Measurements from ENCODE around the gene SPG11.
"Not testable (repeated sequence)": the region's sequence is repeated elsewhere in the genome, so short reads cannot be mapped to it uniquely, and the experiment has no call there.

SPG11 gene

DNA sequence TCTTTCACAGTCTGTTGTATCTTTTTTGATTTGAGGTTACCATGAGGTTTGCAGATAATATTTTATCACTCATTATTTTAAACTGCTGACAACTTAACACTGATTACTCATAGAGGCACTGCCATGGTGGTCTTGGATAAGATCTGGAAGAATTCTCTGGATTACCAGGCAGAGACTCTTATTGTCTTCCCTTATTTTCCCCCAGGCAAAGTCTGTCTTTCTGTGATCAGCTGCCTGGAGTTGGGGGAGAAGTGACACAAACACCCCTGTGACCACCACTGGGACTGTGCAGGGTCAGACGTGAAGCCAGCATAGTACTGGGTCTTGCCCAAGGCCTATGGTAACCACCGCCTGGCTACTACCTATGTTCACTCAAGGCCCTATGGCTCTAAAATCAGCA lies 42.9 kb upstream of the SPG11 start:
- H3K36me3 ChIP-seq (ENCODE audit: insufficient read depth, low read length) = no peaks in the 10 kb centered on the region
- peaks cover 12% of the 10 kb centered on the region for H3K79me2 ChIP-seq (ENCODE audit: insufficient read depth, low read length)
- no peaks in the 10 kb centered on the region; the same call in 1 of the 2 replicates for H3K9me2 ChIP-seq (replicated peaks; ENCODE audit: low read depth, low read length)
- H3K9ac ChIP-seq (ENCODE audit: low read depth, low read length, poor library complexity, severe bottlenecking) = no peak overlapping the region
- H3K4me2 ChIP-seq (ENCODE audit: low read depth, low read length, poor library complexity, severe bottlenecking) = no peak overlapping the region
- no peak overlapping the region for H2AFZ ChIP-seq (ENCODE audit: low read length)
- H3K9me3 ChIP-seq (ENCODE audit: insufficient read depth, low read depth, low read length) = no peaks in the 10 kb centered on the region
- H3K27me3 ChIP-seq (ENCODE audit: insufficient read depth, low read length, poor library complexity, severe bottlenecking) = peaks cover under 1% of the 10 kb centered on the region
- TF ChIP-seq, protein P1, sequence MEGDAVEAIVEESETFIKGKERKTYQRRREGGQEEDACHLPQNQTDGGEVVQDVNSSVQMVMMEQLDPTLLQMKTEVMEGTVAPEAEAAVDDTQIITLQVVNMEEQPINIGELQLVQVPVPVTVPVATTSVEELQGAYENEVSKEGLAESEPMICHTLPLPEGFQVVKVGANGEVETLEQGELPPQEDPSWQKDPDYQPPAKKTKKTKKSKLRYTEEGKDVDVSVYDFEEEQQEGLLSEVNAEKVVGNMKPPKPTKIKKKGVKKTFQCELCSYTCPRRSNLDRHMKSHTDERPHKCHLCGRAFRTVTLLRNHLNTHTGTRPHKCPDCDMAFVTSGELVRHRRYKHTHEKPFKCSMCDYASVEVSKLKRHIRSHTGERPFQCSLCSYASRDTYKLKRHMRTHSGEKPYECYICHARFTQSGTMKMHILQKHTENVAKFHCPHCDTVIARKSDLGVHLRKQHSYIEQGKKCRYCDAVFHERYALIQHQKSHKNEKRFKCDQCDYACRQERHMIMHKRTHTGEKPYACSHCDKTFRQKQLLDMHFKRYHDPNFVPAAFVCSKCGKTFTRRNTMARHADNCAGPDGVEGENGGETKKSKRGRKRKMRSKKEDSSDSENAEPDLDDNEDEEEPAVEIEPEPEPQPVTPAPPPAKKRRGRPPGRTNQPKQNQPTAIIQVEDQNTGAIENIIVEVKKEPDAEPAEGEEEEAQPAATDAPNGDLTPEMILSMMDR (conservative IDR thresholded peaks at IDR 0.05; ENCODE audit: low read length) = no peak
- no peak for TF ChIP-seq EZH2phosphoT487 (IDR thresholded peaks at IDR 0.05; ENCODE audit: borderline replicate concordance)
- peaks cover 15% of the 10 kb centered on the region for H3K4me1 ChIP-seq (ENCODE audit: insufficient read depth, low read length, poor library complexity, severe bottlenecking)
- peaks cover under 1% of the 10 kb centered on the region for H4K20me1 ChIP-seq (ENCODE audit: insufficient read depth, low read length, poor library complexity, severe bottlenecking)
- H3F3A ChIP-seq (ENCODE audit: low read depth) = peaks cover 4% of the 10 kb centered on the region; the same call in 1 of the 2 replicates
- no peak overlapping the region for H3K4me3 ChIP-seq (ENCODE audit: low read length, poor library complexity, severe bottlenecking)

DNA sequence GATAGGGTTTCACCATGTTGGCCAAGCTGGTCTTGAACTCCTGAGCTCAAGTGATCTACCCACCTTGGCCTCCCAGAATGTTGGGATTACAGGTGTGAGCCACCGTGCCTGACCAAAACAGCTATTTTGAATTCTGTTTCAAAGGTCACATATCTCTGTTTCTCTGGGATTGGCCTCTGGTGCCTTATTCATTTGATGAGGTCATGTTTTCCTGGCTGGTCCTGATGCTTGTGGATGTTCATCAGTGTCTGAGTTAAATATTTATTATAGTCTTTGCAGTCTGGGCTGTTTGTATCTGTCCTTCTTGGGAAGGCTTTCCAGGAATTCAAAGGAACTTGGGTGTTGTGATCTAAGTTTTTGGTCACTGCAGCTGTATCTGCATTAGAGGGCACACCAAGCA lies 42.5 kb upstream of the SPG11 start:
- H2AFZ ChIP-seq (ENCODE audit: low read length) = no peak overlapping the region
- H3F3A ChIP-seq (ENCODE audit: low read depth) = peaks cover 3% of the 10 kb centered on the region; the same call in 1 of the 2 replicates
- H3K4me1 ChIP-seq (ENCODE audit: insufficient read depth, low read length, poor library complexity, severe bottlenecking) = peaks cover 15% of the 10 kb centered on the region
- H3K9ac ChIP-seq (ENCODE audit: low read depth, low read length, poor library complexity, severe bottlenecking) = no peak overlapping the region
- H3K36me3 ChIP-seq (ENCODE audit: insufficient read depth, low read length) = no peaks in the 10 kb centered on the region
- no peaks in the 10 kb centered on the region for H3K9me3 ChIP-seq (ENCODE audit: insufficient read depth, low read depth, low read length)
- H3K4me2 ChIP-seq (ENCODE audit: low read depth, low read length, poor library complexity, severe bottlenecking) = no peak overlapping the region
- no peaks in the 10 kb centered on the region for H3K27me3 ChIP-seq (ENCODE audit: insufficient read depth, low read length, poor library complexity, severe bottlenecking)
- H3K79me2 ChIP-seq (ENCODE audit: insufficient read depth, low read length) = peaks cover 10% of the 10 kb centered on the region; the same call in 1 of the 2 replicates
- no peak for TF ChIP-seq EZH2phosphoT487 (IDR thresholded peaks at IDR 0.05; ENCODE audit: borderline replicate concordance)
- TF ChIP-seq, protein P1 (conservative IDR thresholded peaks at IDR 0.05; ENCODE audit: low read length) = no peak
- no peaks in the 10 kb centered on the region for H4K20me1 ChIP-seq (ENCODE audit: insufficient read depth, low read length, poor library complexity, severe bottlenecking)
- H3K4me3 ChIP-seq (ENCODE audit: low read length, poor library complexity, severe bottlenecking) = no peak overlapping the region
- H3K9me2 ChIP-seq (replicated peaks; ENCODE audit: low read depth, low read length) = no peaks in the 10 kb centered on the region; the same call in 1 of the 2 replicates

DNA sequence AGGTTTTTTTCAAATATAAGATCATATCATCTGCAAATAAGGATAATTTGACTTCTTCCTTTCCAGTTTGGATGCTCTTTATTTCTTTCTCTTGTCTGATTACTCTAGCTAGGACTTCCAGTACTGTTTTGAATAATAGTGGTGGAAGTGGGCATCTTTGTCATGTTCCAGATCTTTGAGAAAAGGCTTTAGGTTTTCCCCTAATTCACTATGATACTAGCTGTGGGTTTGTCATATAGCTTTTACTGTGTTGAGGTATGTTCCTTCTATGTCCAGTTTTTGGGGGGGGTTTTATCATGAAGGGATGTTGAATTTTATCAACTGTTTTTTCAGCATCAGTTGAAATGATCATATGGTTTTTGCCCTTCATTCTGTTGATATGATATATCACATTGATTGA lies 37.2 kb upstream of the SPG11 start:
- H3K79me2 ChIP-seq (ENCODE audit: insufficient read depth, low read length); H3K9ac ChIP-seq (ENCODE audit: low read depth, low read length, poor library complexity, severe bottlenecking); H2AFZ ChIP-seq (ENCODE audit: low read length); H3K36me3 ChIP-seq (ENCODE audit: insufficient read depth, low read length); H3K9me2 ChIP-seq (replicated peaks; ENCODE audit: low read depth, low read length); H3K9me3 ChIP-seq (ENCODE audit: insufficient read depth, low read depth, low read length); H3K4me3 ChIP-seq (ENCODE audit: low read length, poor library complexity, severe bottlenecking); H4K20me1 ChIP-seq (ENCODE audit: insufficient read depth, low read length, poor library complexity, severe bottlenecking); H3F3A ChIP-seq (ENCODE audit: low read depth); H3K4me2 ChIP-seq (ENCODE audit: low read depth, low read length, poor library complexity, severe bottlenecking); H3K27me3 ChIP-seq (ENCODE audit: insufficient read depth, low read length, poor library complexity, severe bottlenecking); H3K4me1 ChIP-seq (ENCODE audit: insufficient read depth, low read length, poor library complexity, severe bottlenecking): not testable (repeated sequence)

DNA sequence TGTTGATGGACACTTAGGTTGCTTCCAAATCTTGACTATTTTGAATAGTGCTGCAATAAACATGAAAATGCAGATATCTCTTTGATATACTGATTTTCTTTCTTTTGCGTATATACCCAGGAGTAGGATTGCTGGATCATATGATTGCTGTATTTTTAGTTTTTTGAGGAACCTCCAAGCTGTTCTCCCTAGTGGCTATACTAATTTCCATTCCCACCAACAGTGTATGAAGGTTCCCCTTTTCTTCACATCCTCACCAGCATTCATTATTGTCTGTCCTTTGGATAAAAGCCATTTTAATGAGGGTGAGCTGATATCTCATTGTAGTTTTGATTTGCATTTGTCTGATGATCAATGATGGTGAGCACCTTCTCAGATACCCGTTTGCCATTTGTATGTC lies 35.2 kb upstream of the SPG11 start:
- no peaks in the 10 kb centered on the region for H3K9me2 ChIP-seq (replicated peaks; ENCODE audit: low read depth, low read length)

More for the DNA sequence above, 35.2 kb upstream of the SPG11 start:
- Histone ChIP-seq H2AFZ (ENCODE audit: low read length) (no peak overlapping the region), H3K9ac (ENCODE audit: low read depth, low read length, poor library complexity, severe bottlenecking) (no peak overlapping the region), H3K36me3 (ENCODE audit: insufficient read depth, low read length) (no peaks in the 10 kb centered on the region), H3K27me3 (ENCODE audit: insufficient read depth, low read length, poor library complexity, severe bottlenecking) (no peaks in the 10 kb centered on the region), H3F3A (ENCODE audit: low read depth) (no peaks in the 10 kb centered on the region), H3K4me2 (ENCODE audit: low read depth, low read length, poor library complexity, severe bottlenecking) (no peak overlapping the region), H3K79me2 (ENCODE audit: insufficient read depth, low read length) (no peaks in the 10 kb centered on the region), H3K4me3 (ENCODE audit: low read length, poor library complexity, severe bottlenecking) (no peak overlapping the region), H4K20me1 (ENCODE audit: insufficient read depth, low read length, poor library complexity, severe bottlenecking) (no peaks in the 10 kb centered on the region), H3K4me1 (ENCODE audit: insufficient read depth, low read length, poor library complexity, severe bottlenecking) (no peaks in the 10 kb centered on the region), H3K9me3 (ENCODE audit: insufficient read depth, low read depth, low read length) (no peaks in the 10 kb centered on the region)
- TF ChIP-seq, protein P1 (conservative IDR thresholded peaks at IDR 0.05; ENCODE audit: low read length) = no peak
- TF ChIP-seq EZH2phosphoT487 (IDR thresholded peaks at IDR 0.05; ENCODE audit: borderline replicate concordance) = no peak
